ENCODE measurements around the gene CD48. TPM values are rescaled to one million over a fixed set of nuclear protein-coding genes. Genes with fewer than 3 reads are reported as not detected.

The CD48 gene
- total and polyA plus RNA-seq, 2 of the 4 experiments (the other 2 are of a cell fraction) = not detected

- no peak overlapping the region for H2AFZ ChIP-seq (replicated peaks; ENCODE audit: low read length, poor library complexity)
- no peak overlapping the region for H4K5ac ChIP-seq (ENCODE audit: low read depth, low read length)
- no peak overlapping the region for H3K23ac ChIP-seq (ENCODE audit: low read depth, low read length)
- ChIA-PET CTCF (no interaction called here), POLR2A (ENCODE audit: unreplicated experiment) (no interaction called here)
- H3K14ac ChIP-seq (replicated peaks; ENCODE audit: low read depth, low read length) = no peak overlapping the region
- H4K20me1 ChIP-seq (ENCODE audit: insufficient read depth, low read length) = no peaks in the 10 kb centered on the region
- in situ Hi-C loops (cut with MboI; ENCODE audit: low sequenced_read_pairs) = no loop called here
- H3K4me3 ChIP-seq (ENCODE audit: insufficient read depth, low read depth, low read length) = no peak overlapping the region
- H4K91ac ChIP-seq (ENCODE audit: insufficient read depth, low read depth, low read length) = no peak overlapping the region
- no peak overlapping the region for H2BK5ac ChIP-seq (ENCODE audit: low read depth, low read length, poor library complexity, severe bottlenecking)
- intact Hi-C loops (cut with micrococcal nuclease) = no loop called here
- H3K9ac ChIP-seq (ENCODE audit: low read depth, low read length) = no peak overlapping the region
- no peak overlapping the region for H2BK20ac ChIP-seq (ENCODE audit: low read depth, low read length)
- H2BK120ac ChIP-seq (ENCODE audit: low read depth, low read length) = no peak overlapping the region
- WGBS, 2 experiments (ENCODE audit: extremely low coverage in 2 of 2, insufficient read length in 1 of 2) = no CpG with 5 or more reads among the region's 1 CpG
- DNase-seq (no peak), ATAC-seq (ENCODE audit: low read depth) (no peak)
- no peak overlapping the region for H3K18ac ChIP-seq (ENCODE audit: low read depth, low read length)
- no peak overlapping the region for H3K4me2 ChIP-seq (ENCODE audit: low read depth, low read length)
- H2AK9ac ChIP-seq (replicated peaks; ENCODE audit: low read depth, low read length, poor library complexity) = no peak overlapping the region
- no peaks in the 10 kb centered on the region for H3K36me3 ChIP-seq (ENCODE audit: control insufficient read depth, insufficient read depth, low read length)
- H3K79me1 ChIP-seq (ENCODE audit: low read depth in 1 of 2, low read length in 2 of 2) = no peaks in the 10 kb centered on the region
- no peak overlapping the region for H2BK15ac ChIP-seq (ENCODE audit: low read depth, low read length)
- no peak for TF ChIP-seq RCOR1 (IDR thresholded peaks at IDR 0.05; ENCODE audit: insufficient replicate concordance, low read length)
- TF ChIP-seq MXI1 (IDR thresholded peaks at IDR 0.05; ENCODE audit: borderline replicate concordance, low read depth, low read length) = no peak
- TF ChIP-seq SMC3 (IDR thresholded peaks at IDR 0.05; ENCODE audit: low read depth, low read length) = no peak
- TF ChIP-seq USF2 (IDR thresholded peaks at IDR 0.05; ENCODE audit: low read depth, low read length) = no peak
- no peak for TF ChIP-seq NFE2L2 (IDR thresholded peaks at IDR 0.05; ENCODE audit: low read depth, low read length)
- no peak for TF ChIP-seq CHD1 (IDR thresholded peaks at IDR 0.05; ENCODE audit: low read depth, low read length)
- TF ChIP-seq CEBPB (IDR thresholded peaks at IDR 0.05; ENCODE audit: low read depth, low read length) = no peak
- no peak for TF ChIP-seq MAZ (IDR thresholded peaks at IDR 0.05; ENCODE audit: borderline replicate concordance, low read depth, low read length)
- TF ChIP-seq BHLHE40 (IDR thresholded peaks at IDR 0.05; ENCODE audit: low read depth, low read length) = no peak
- no peak for TF ChIP-seq RFX5 (IDR thresholded peaks at IDR 0.05; ENCODE audit: low read depth, low read length)
- TF ChIP-seq, protein P1, sequence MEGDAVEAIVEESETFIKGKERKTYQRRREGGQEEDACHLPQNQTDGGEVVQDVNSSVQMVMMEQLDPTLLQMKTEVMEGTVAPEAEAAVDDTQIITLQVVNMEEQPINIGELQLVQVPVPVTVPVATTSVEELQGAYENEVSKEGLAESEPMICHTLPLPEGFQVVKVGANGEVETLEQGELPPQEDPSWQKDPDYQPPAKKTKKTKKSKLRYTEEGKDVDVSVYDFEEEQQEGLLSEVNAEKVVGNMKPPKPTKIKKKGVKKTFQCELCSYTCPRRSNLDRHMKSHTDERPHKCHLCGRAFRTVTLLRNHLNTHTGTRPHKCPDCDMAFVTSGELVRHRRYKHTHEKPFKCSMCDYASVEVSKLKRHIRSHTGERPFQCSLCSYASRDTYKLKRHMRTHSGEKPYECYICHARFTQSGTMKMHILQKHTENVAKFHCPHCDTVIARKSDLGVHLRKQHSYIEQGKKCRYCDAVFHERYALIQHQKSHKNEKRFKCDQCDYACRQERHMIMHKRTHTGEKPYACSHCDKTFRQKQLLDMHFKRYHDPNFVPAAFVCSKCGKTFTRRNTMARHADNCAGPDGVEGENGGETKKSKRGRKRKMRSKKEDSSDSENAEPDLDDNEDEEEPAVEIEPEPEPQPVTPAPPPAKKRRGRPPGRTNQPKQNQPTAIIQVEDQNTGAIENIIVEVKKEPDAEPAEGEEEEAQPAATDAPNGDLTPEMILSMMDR (conservative IDR thresholded peaks at IDR 0.05; ENCODE audit: low read depth, low read length) = no peak
- no peak for TF ChIP-seq RAD21 (IDR thresholded peaks at IDR 0.05; ENCODE audit: low read length)
- H3K9me3 ChIP-seq (ENCODE audit: control insufficient read depth, insufficient read depth, low read length) = no peaks in the 10 kb centered on the region
- no peak overlapping the region for H3K27ac ChIP-seq (ENCODE audit: insufficient read depth, low read length)
- no peaks in the 10 kb centered on the region; the same call in 1 of the 2 replicates for H3K27me3 ChIP-seq (ENCODE audit: control insufficient read depth, insufficient read depth, low read length)
- H3K9me1 ChIP-seq (ENCODE audit: insufficient read depth, low read length) = no peaks in the 10 kb centered on the region
- no TSS peak for BruUV-seq (replicated peaks)
- H3K4ac ChIP-seq (ENCODE audit: low read depth, low read length) = no peak overlapping the region
- dilution Hi-C loops (cut with HindIII; ENCODE audit: low sequenced_read_pairs, unreplicated experiment) = no loop called here
- H4K8ac ChIP-seq (ENCODE audit: low read depth in 2 of 2, low read length in 2 of 2) = no peak overlapping the region
- H3K4me1 ChIP-seq (ENCODE audit: control insufficient read depth, insufficient read depth, low read length) = no peaks in the 10 kb centered on the region
- no peak overlapping the region for H2AK5ac ChIP-seq (ENCODE audit: low read depth, low read length)
- H3K56ac ChIP-seq (ENCODE audit: extremely low read depth, insufficient read depth, low read length) = no peak overlapping the region
Observed at GRCh38 chr1:160651433-160652064, 60.1 kb downstream of the CD48 start.
